NT2/D1 (cell line): ENCODE results near the gene PDS5B.

Source experiments
- SUZ12 ChIP-seq: IDR thresholded peaks from 2 replicates; pipeline ENCODE4 v1.6.1; 2011; ENCODE audit not compliant: insufficient read length, insufficient read depth; ENCODE audit errors: extremely low read depth
- YY1 ChIP-seq: IDR thresholded peaks from 2 replicates; pipeline ENCODE4 v1.6.1; 2011; ENCODE audit not compliant: insufficient read length, insufficient read depth
- ZNF274 ChIP-seq: IDR thresholded peaks from 2 replicates; pipeline ENCODE4 v1.6.1; 2011; ENCODE audit warnings: mild to moderate bottlenecking, low read depth, low read length

DNA sequence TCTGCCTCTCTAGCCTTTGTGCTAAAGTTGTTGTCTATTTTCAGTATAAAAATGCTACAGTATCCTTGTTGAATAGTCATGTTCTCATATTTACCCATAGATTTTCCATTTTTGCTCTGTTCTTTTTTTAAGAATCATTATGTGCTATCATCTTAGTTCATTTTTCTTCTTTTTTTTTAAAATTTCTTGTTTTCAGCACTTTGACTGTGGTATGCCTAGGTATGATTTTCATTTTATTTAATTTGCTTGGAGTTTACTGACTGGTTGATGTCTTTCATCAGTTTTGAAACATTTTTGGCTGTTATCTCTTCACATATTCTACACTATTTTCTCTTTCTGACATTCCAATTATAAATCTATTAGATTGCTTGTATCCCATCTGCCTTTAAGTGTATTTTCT is 192.9 kb downstream of the PDS5B start:
- TF ChIP-seq ZNF274 (no peak), YY1 (no peak), SUZ12 (no peak)
